ENCODE measurements around the gene ZRANB1.

Gene ZRANB1

GRCh38 chr10:124941823-124942222 lies at the start of gene ZRANB1:
Gene ZRANB1, plus strand, starts transcription at chr10:124942123. Its CDS starts 371 bp downstream, at chr10:124942494.
- no peak for TF ChIP-seq CTCF (conservative IDR thresholded peaks at IDR 0.05; ENCODE audit: low read depth, low read length)
- H3K4me3 ChIP-seq (ENCODE audit: low read length), result no peak within 1 kb of the TSS
- DNase-seq (ENCODE audit: low read depth), result no peak

- DNase-seq (ENCODE audit: low read depth), result no peak
- no peak for TF ChIP-seq CTCF (conservative IDR thresholded peaks at IDR 0.05; ENCODE audit: low read depth, low read length)
- no peak overlapping the region for H3K4me3 ChIP-seq (ENCODE audit: low read length)
Measured at GRCh38 chr10:124892905-124893304, 49.0 kb upstream of the ZRANB1 start.

GRCh38 chr10:124894569-124895215 lies 47.2 kb upstream of the ZRANB1 start:
- no peak overlapping the region for H3K4me3 ChIP-seq (ENCODE audit: low read length)
- no peak for TF ChIP-seq CTCF (conservative IDR thresholded peaks at IDR 0.05; ENCODE audit: low read depth, low read length)
- no peak for DNase-seq (ENCODE audit: low read depth)

GRCh38 chr10:124896751-124897150 lies 45.2 kb upstream of the ZRANB1 start:
- no peak overlapping the region for H3K4me3 ChIP-seq (ENCODE audit: low read length)
- no peak for DNase-seq (ENCODE audit: low read depth)
- no peak for TF ChIP-seq CTCF (conservative IDR thresholded peaks at IDR 0.05; ENCODE audit: low read depth, low read length)

GRCh38 chr10:124898471-124898870 lies 43.5 kb upstream of the ZRANB1 start:
- no peak overlapping the region for H3K4me3 ChIP-seq (ENCODE audit: low read length)
- TF ChIP-seq CTCF (conservative IDR thresholded peaks at IDR 0.05; ENCODE audit: low read depth, low read length), result no peak
- DNase-seq (ENCODE audit: low read depth), result no peak

- no peak for DNase-seq (ENCODE audit: low read depth)
- TF ChIP-seq CTCF (conservative IDR thresholded peaks at IDR 0.05; ENCODE audit: low read depth, low read length), result no peak
- no peak overlapping the region for H3K4me3 ChIP-seq (ENCODE audit: low read length)
Measured at GRCh38 chr10:124899151-124899550, 42.8 kb upstream of the ZRANB1 start.

GRCh38 chr10:124902462-124902861 lies 39.5 kb upstream of the ZRANB1 start:
- no peak for TF ChIP-seq CTCF (conservative IDR thresholded peaks at IDR 0.05; ENCODE audit: low read depth, low read length)
- no peak overlapping the region for H3K4me3 ChIP-seq (ENCODE audit: low read length)
- DNase-seq (ENCODE audit: low read depth), result no peak
